NCI-H2196 treated with DMSO at 0.1 percent for 48 hours (cell line): ENCODE measurements around the gene MLC1.
"Not testable (repeated sequence)": the region's sequence is repeated elsewhere in the genome, so short reads cannot be mapped to it uniquely, and the experiment has no call there.

ENCODE experiments used
- DNase-seq: peaks from one replicate; lab custom pipeline; 2025; ENCODE audit not compliant: unreplicated experiment; lab: John Stamatoyannopoulos, UW

Gene MLC1

GRCh38 chr22:50104141-50104544, 18.9 kb upstream of the MLC1 start:
- no peak for DNase-seq

DNA sequence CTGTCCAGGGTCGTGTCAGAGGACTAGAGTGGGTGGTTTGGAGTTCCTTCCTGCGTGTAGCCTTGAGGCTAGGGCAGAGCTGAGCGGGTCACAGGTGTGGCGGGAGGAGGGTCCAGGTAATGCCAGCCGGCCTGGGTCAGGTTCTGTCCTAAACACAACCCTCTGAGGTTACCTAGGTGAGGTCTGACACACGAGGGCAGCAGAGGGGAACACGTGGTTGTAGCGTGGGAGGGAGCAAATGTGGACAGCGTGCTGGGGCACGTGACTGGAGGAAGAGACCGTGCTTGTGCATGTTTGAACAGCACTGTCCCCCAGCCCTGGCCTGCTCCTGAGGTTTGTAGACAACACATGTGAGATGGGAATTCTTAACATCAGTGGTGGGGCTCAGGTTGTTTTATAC, 17.7 kb upstream of the MLC1 start:
- DNase-seq = peak; percentile 42

DNA sequence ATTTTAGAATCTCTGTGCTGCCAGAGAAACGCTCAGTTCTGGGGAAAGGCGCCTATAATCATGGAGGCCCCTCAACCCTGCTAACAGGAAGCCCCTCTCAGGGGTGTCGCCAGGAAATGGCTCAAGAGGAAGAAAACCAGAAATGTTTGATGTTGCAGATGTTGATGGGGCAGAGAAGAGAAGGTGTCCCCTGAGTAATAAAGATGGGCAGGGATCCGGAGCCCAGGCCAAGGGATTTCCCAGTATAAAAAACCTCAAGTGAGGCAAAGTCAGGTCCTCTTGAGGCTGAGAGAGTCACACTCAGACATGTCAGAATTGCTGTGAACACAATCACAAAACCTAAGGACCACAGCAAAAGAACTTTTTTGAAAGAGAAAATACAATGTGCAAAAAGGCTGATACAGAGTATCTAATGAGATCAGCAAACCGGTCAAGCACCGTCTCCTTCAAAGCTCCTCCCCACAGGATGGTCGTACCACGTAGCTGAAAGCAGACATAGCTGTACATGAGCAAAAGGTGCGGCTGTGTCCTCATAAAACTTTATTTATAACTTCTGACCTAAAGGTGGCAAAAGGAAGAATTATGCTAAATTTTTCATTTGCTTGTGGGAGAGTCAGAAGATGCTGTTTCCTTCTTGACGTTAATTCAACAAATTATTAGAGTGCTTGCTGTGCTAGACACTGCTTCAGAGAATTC, 16.8 kb upstream of the MLC1 start:
- DNase-seq = no peak

DNA sequence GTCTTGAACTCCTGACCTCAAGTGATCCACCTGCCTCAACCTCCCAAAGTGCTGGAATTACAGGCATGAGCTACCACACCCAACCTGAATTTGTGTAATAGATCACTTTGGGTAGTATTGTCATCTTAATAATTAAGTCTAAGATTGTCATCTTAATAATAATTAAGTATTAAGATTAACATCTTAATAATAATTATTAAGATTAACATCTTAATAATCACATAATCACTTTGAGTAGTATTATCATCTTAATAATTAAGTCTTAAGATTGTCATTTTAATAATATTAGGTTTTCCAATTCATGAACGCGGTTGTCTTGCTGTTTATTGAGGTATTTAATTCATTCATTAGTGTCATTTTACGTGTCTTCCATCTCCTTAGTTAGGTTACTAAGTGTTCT, 12.8 kb upstream of the MLC1 start:
- DNase-seq = no peak

GRCh38 chr22:50092342-50092741, 7.1 kb upstream of the MLC1 start:
- DNase-seq = no peak

DNA sequence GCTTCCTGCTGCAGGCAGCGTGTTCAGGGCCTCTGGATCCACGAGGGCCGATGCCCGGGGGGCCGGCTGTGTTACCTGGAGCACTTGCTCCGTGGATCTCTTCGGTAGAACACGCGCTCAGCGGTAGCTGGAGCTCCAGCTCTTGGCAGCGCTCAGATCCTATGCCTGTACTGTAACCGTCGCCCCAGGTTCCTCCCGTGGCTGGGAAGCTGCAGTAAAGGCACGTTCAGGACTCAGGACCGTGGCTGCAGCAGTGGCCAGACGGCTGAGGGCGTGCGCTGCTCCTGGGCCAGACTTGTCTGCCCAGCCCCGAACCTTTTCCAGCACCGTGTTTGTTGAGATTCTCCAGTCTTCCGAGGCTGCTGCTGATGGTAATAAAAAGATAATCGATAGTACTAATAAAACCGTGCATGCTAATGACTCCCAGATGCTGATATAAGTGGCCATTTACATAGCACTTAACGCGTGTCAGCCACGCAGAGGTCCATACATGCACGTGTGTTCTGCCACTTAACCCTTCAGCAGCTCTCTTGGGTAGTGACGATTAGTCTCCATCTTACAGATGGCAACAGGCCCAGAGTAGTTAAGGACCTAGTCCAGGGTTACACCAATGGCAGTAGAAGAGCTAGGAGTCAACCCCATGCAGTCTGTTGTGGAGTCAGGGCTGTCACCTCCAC, 6.0 kb upstream of the MLC1 start:
- no peak for DNase-seq

GRCh38 chr22:50090412-50090714, 5.1 kb upstream of the MLC1 start:
- no peak for DNase-seq

DNA sequence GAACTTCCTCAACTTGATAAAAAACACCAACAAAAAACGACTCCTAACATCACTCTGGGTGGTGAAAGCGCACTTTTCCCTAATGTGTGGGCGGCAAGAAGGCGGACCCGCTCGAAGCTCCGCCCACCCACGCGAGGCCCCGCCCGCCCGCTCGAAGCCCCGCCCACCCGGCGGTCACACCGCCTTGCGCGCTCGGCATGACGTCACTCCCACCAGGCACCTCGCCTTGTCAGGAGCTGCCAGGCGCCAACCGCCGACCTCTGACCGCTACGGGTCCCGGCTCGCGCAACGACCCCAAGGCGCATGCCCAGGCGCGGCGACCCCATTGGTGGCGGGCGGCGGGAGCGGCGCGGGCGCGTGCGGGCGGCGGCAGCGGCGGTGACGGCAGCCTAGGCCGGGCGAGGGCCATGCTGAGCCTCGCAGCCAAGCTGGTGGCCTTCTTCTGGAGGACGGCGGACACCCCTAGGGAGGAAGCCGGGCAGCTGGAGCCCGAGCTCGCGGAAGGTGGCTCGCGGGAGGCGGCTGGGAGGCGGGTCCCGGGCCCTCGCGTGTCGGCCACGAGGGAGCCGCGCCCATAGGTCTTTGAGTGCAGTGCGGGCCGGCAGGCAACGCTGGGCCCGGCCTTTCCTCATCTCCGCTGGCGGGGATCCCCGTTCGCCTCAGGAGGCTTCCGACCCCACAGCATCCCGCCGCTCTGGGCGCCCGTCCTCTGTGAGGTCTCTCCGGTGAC, 4.6 kb upstream of the MLC1 start, which contains the start of gene MOV10L1:
TSS of gene MOV10L1 (plus strand) at position 325 of the 730 bp plus-strand sequence. CDS start at position 408, 83 bp downstream.
- DNase-seq = no peak

DNA sequence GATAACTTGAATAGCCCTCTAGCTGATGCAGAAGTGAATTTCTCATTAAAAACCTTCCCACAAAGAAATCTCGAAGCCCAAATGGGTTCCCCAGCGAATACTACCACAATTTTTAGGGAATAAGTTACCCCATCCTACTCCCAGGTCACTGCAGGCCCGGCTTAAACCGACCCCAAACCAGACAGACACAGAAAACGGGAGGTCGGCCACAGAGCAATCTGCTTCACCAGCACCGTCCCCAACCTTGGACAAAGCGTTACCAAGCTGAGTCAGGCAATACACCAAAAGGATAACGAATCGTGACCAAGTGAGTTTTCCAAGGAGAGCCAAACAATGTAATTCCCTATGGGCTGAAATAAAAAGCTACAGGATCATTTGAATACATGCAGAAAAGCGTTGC, 4.0 kb upstream of the MLC1 start:
- no peak for DNase-seq

- no peak for DNase-seq
Observed at GRCh38 chr22:50088096-50088495, 2.9 kb upstream of the MLC1 start.

- DNase-seq = no peak
Observed at GRCh38 chr22:50087646-50088045, 2.4 kb upstream of the MLC1 start.

- DNase-seq = not testable (repeated sequence)
Observed at GRCh38 chr22:50086975-50087374, 1.7 kb upstream of the MLC1 start.

- no peak for DNase-seq
Observed at GRCh38 chr22:50086526-50086925, 1.3 kb upstream of the MLC1 start.

DNA sequence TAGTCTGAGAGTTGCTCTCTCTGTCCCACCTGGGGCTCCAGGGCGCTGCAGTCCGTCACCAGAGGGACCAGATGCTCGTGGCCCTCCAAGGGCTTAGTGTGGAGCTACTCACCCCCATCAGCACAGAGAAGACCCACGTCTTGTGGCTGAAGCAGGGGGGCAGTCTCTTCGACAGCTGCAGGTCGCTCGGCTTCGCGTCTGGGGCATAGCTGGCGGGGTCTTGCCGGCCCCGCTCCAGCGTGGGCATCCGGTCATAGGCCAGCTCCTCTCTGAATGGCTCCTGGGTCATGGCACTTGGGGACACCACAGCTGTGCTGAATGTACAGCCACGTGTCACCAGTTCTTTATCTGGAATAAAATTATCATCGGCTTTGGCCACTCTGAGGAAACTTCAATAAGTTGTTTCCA, 608 bp downstream of the MLC1 start:
- no peak for DNase-seq

DNA sequence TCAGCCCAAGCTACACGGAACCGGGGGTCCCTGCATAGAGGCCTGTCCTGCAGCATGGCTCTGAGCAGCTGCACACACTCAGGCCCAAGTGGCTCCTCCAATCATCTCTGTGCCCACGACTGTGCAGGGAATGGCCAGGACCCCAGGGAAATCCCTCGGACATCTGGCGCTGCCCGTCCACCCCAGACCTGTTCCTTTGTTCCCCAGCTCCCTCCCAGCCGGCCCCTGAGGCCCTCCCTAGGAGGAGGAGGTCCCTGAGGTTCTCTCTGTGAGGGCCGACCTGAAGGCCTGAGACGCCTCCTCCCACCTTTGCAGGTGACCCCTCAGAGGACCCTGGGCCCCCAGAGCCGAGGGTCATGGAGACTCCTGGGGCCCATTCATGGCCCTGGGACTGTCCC, 1.1 kb downstream of the MLC1 start:
- DNase-seq = no peak

DNA sequence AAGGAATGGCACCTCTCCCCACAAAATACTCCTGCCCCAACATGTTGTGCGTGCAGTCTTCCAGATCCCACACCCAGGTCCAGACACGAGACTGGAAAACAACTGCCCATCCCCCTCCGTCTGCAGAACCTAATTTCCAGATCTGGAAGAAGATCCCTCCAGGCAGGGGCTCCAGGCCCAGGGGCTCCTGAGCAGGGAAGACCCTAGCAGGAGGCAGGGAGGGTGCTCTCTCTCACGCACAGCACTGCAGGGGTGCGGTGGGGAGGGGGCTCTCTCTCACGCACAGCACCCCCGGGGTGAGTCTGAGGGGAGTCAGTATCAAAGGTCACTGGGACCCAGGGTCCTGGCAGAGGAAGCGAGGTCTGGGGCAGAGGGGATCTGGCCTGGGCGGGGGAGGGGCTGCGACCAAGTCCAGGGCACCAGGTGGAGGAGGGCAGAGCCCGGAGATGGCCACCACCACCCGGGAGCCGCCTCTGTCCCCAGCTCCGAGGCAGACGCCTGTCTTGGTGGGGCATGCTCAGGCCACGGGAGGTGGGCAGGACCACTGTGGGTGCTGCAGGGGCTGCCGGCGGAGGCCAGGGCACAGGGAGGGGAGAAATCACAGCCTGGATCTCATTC, 1.7 kb downstream of the MLC1 start:
- no peak for DNase-seq

- no peak for DNase-seq
Observed at GRCh38 chr22:50082961-50083461, 2.2 kb downstream of the MLC1 start.

- DNase-seq = no peak
Observed at GRCh38 chr22:50082197-50082715, 3.0 kb downstream of the MLC1 start.

DNA sequence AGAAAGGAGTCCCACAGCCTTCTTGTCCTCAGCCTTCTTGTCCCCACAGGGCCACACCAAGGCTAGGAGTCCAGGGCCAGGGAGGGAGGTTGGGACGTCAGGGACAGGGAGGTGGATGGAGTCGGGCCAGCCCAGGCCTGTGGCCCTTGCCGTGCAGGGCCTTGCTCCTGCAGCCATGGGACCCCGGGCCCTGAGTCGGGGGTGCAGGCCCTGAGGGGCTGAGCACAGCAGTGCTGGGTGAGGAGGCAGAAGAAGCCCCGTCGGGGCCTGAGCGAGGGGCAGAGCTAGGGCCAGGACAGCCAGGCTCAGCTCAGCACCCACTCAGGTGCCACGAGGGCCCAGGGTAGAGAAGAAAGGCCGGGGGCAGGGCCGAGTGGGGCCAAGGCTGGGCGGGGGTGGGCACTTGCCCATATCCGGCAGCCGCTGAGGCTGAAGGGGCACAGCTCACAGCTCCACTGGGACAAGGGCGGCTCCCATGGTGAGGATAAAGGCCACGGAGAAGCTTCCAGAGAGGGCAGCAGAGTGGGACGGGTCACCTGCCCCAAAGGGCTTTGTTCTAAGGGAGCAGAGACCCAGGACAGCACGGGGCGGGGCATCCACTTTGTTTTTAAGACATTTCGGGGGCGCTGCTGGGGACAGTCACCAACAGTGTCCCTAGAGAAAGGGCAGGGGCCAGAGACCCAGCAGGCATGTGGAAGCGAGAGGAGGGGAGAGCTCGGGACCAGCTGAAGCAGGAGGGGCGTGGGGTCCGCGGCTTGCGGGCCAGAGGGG, 3.6 kb downstream of the MLC1 start:
- DNase-seq = no peak

GRCh38 chr22:50080077-50080465, 5.2 kb downstream of the MLC1 start:
- no peak for DNase-seq

DNA sequence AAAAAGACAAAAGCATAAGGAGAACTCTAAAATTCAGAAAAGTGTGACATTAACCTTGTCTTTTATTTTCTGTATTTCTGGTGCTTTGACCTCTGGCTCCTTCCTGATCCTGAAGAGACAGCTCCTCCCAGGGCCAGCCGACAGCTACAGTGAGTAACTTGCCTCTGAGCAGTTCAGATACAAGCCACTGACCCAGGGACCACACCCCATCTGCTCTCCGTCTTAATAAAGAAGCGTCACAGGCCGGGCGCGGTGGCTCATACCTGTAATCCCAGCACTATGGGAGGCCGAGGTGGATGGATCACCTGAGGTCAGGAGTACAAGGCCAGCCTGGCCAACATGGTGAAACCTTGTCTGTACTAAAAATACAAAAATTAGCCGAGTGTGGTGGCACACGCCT, 6.5 kb downstream of the MLC1 start:
- no peak for DNase-seq
